ENCODE results near the gene DMAC2. TPM values are rescaled to one million over a fixed set of nuclear protein-coding genes. Genes with fewer than 3 reads are reported as not detected.

DMAC2 gene
- total RNA-seq, 1 experiment from 2014 or later = 77.6 TPM

- TF ChIP-seq ZNF263 (CRISPR knock-in tag; IDR thresholded peaks at IDR 0.05; ENCODE audit: low read depth) (no peak), ATF1 (CRISPR knock-in tag; IDR thresholded peaks at IDR 0.05) (no peak), ZNF281 (CRISPR knock-in tag; IDR thresholded peaks at IDR 0.05) (no peak), GABPB1 (CRISPR knock-in tag; IDR thresholded peaks at IDR 0.05) (no peak), ZBTB21 (CRISPR knock-in tag; IDR thresholded peaks at IDR 0.05; ENCODE audit: borderline replicate concordance) (no peak), ERG (CRISPR knock-in tag; IDR thresholded peaks at IDR 0.05) (no peak), PRDM15 (CRISPR knock-in tag; IDR thresholded peaks at IDR 0.05) (no peak), NFYB (CRISPR knock-in tag; conservative IDR thresholded peaks at IDR 0.05; ENCODE audit: low read depth) (no peak), MXD4 (CRISPR knock-in tag; IDR thresholded peaks at IDR 0.05; ENCODE audit: borderline replicate concordance) (no peak), KAT7 (CRISPR knock-in tag; IDR thresholded peaks at IDR 0.05; ENCODE audit: borderline replicate concordance) (no peak), SP1 (CRISPR knock-in tag; conservative IDR thresholded peaks at IDR 0.05) (no peak), ATF2 (CRISPR knock-in tag; IDR thresholded peaks at IDR 0.05; ENCODE audit: borderline replicate concordance, low read depth) (no peak)
- no peak for ATAC-seq
- peaks cover 22% of the 10 kb centered on the region for H3K4me1 Mint-ChIP-seq
- H3K4me3 Mint-ChIP-seq = peak overlapping the region; percentile 100
- CTCF ChIA-PET = interaction anchor here (1.0 kb wide), 1 partner anchor 10 kb away, joined by 3 read pairs; no protein-coding TSS in a partner anchor
- DNase-seq (ENCODE audit: low spot score) = no peak
- no peaks in the 10 kb centered on the region for H3K27me3 Mint-ChIP-seq (ENCODE audit: low read depth)
- H3K36me3 Mint-ChIP-seq = no peaks in the 10 kb centered on the region
- H3K9me3 Mint-ChIP-seq = no peaks in the 10 kb centered on the region
- H3K27ac Mint-ChIP-seq = peak overlapping the region; percentile 100
- POLR2A ChIA-PET = interaction anchor here (0.6 to 1.1 kb wide), 2 partner anchors 34 to 41 kb away, joined by 3 read pairs; partner anchors contain the start of gene B9D2
Observed at GRCh38 chr19:41398050-41398418, 41.7 kb downstream of the DMAC2 start.

GRCh38 chr19:41397086-41398049 is 42.3 kb downstream of the DMAC2 start, which contains the start of the genes BCKDHA and EXOSC5:
Gene BCKDHA (plus strand): TSS chr19:41397818. CDS start chr19:41397828, 10 bp downstream.
Gene EXOSC5 (minus strand): TSS chr19:41397359. CDS start chr19:41397328, 31 bp downstream.
- CTCF ChIA-PET = interaction anchor here (1.0 kb wide), 1 partner anchor 11 kb away, joined by 3 read pairs; no protein-coding TSS in a partner anchor
- peak; percentile 99 for DNase-seq (ENCODE audit: low spot score)
- POLR2A ChIA-PET = no interaction called here
- Mint-ChIP-seq H3K36me3 (no peaks in the 10 kb centered on the region), H3K27me3 (ENCODE audit: low read depth) (no peaks in the 10 kb centered on the region), H3K4me3 (peak within 1 kb of the TSS; percentile 100), H3K9me3 (no peaks in the 10 kb centered on the region), H3K27ac (peak within 1 kb of the TSS; percentile 100), H3K4me1 (peaks cover 22% of the 10 kb centered on the region)
- ATAC-seq = peak; percentile 100
- no peak for TF ChIP-seq IRF2 (CRISPR knock-in tag; IDR thresholded peaks at IDR 0.05; ENCODE audit: borderline replicate concordance, low read depth)
- TF ChIP-seq AFF4 (CRISPR knock-in tag; IDR thresholded peaks at IDR 0.05; ENCODE audit: borderline replicate concordance) = no peak
- peak; percentile 12 for TF ChIP-seq FOXP4 (CRISPR knock-in tag; IDR thresholded peaks at IDR 0.05)
- TF ChIP-seq ELF4 (CRISPR knock-in tag; IDR thresholded peaks at IDR 0.05; ENCODE audit: low read depth) = no peak
